SK-N-SH treated with all-trans-retinoic acid at 6 μM for 48 hours (cell line): ENCODE results near the gene SLC25A39.

Experiments
- ARNTL ChIP-seq: fragments of 450-650 bp; formaldehyde crosslinking; IDR thresholded peaks from 2 replicates; pipeline ENCODE4 v1.5.0; 2020; ENCODE audit warnings: low read depth, mild to moderate bottlenecking, moderate library complexity, borderline replicate concordance
- CREB5 ChIP-seq: fragments of 250-450 bp; sonication (Bioruptor Pico); IDR thresholded peaks from 2 replicates; pipeline ENCODE4 v1.5.1; 2020; ENCODE audit warnings: low read depth, mild to moderate bottlenecking, moderate library complexity
- RARB ChIP-seq: fragments of 250-450 bp; sonication (Bioruptor Pico); IDR thresholded peaks from 2 replicates; pipeline ENCODE4 v1.8.0; 2021; ENCODE audit warnings: mild to moderate bottlenecking, moderate library complexity
- ZFP3 ChIP-seq: fragments of 250-450 bp; sonication (Bioruptor Pico); IDR thresholded peaks from 2 replicates; pipeline ENCODE4 v1.5.0; 2020; ENCODE audit warnings: mild to moderate bottlenecking, moderate library complexity
- ZNF70 ChIP-seq: fragments of 450-650 bp; formaldehyde crosslinking; IDR thresholded peaks from 2 replicates; pipeline ENCODE4 v1.5.0; 2020; ENCODE audit warnings: mild to moderate bottlenecking, moderate library complexity
- TF ChIP-seq, protein P1 (sequence below): fragments of 250-450 bp; sonication (Bioruptor Pico); IDR thresholded peaks from 2 replicates; pipeline ENCODE4 v1.8.0; 2021; ENCODE audit warnings: low read depth, mild to moderate bottlenecking, moderate library complexity, borderline replicate concordance

- no peak for TF ChIP-seq ARNTL (CRISPR knock-in tag)
- TF ChIP-seq ZFP3 (CRISPR knock-in tag): no peak
- TF ChIP-seq ZNF70: no peak
- TF ChIP-seq, protein P1, sequence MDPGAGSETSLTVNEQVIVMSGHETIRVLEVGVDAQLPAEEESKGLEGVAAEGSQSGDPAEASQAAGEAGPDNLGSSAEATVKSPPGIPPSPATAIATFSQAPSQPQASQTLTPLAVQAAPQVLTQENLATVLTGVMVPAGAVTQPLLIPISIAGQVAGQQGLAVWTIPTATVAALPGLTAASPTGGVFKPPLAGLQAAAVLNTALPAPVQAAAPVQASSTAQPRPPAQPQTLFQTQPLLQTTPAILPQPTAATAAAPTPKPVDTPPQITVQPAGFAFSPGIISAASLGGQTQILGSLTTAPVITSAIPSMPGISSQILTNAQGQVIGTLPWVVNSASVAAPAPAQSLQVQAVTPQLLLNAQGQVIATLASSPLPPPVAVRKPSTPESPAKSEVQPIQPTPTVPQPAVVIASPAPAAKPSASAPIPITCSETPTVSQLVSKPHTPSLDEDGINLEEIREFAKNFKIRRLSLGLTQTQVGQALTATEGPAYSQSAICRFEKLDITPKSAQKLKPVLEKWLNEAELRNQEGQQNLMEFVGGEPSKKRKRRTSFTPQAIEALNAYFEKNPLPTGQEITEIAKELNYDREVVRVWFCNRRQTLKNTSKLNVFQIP (CRISPR knock-in tag): no peak
- TF ChIP-seq RARB: no peak
- no peak for TF ChIP-seq CREB5 (CRISPR knock-in tag)
These were observed 52.2 kb downstream of the SLC25A39 start for GRCh38 chr17:44272321-44272951.
